GM19240 (cell line): ENCODE data around the gene WNT9B.
"Not testable (repeated sequence)": the region's sequence is repeated elsewhere in the genome, so short reads cannot be mapped to it uniquely, and the experiment has no call there.

Source experiments
- DNase-seq: peaks from one replicate; pipeline ENCODE4 v3.0.0; 2011; ENCODE audit warnings: low spot score; ENCODE audit not compliant: insufficient read length

The WNT9B gene

DNA sequence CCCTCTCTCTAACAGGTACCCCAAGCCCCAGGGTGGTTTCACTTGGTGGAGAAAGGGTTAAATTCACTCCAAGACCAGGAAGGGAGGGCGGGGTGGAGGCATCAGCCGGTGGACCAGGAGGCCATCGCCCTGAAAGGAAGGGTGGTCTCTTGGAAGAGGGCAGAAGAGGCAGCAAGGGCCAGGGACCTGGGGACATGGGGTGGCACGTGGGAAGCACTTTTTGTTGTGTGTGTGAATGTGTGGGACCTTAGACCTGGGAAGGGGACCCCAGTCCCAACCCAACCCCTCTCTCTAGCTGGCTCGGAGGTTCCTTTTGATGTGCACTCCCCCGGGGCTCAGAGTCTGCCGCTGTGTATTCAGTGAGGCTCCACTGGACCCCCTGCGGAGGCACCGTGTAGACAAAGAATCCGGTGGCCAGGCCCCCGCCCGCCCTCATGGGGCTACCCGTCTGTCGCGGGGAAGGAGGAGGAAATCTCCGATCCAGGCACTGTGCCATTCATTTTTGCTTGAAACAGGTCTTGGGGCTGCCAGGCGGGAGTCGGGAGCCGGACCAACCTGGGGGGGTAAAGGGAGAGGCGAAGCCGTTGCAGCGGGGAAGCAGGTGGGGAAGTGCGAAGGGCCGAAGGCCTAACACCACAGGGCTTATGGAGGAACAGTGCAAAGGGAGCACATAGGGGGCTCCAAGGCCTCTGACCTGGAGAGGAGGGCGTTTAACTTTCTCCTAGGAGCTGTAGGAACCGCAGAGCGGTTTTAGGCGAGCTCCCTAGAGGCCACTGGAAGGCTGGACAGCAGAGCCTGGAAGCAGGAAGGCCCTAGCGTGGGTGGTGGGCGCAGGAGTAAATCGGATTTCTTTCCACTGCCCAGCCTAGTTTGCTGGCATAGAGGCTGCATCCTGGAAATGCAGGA, 29.6 kb upstream of the WNT9B start:
- DNase-seq: no peak

DNA sequence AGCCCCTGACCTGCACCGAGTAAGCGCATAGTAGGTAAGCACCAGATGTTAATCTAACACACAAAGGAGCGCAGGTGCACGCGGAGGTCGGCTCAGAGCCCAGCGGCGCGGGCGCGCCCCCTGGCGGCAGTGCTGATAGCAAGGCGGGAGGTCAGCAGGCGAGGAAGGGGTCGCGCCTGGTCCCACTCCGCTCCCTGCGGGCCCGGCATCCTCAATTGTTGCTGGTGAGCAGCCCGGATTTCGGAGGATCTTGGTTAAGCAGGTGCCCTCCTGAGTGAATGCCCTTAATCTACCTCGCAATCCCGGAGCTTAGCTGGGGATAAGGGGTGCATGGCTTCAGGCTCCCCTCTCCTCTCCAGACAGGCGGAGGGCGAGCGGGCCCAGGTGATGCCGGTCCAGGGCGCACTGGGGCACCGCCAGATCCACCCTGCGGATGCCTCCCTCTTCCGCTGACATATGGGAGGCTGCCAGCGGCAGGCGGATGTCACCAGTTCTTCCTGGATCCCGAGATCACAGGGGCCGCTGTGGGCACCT, 28.9 kb upstream of the WNT9B start:
- DNase-seq: no peak

DNA sequence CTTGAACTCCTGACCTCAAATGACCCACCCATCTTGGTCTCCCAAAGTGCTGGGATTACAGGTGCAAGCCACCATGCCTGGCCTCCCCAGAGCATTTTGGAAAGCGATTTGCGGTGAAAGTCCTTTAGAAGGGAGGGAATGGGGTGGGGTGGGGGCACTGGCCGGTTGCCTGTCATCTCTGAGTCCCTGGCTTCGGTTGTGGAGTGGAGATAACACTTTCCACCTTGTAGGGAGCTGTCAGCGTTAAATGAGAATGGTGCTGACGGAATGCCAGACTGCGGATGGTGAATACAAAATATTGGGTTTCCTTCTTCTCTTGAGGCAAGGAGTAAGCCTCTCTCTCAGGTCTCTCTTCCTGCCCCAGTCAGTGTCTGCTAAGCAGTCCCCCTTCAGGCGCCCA, 27.7 kb upstream of the WNT9B start:
- no peak for DNase-seq

- DNase-seq: no peak
These were observed 25.3 kb upstream of the WNT9B start for GRCh38 chr17:46826116-46826515.

DNA sequence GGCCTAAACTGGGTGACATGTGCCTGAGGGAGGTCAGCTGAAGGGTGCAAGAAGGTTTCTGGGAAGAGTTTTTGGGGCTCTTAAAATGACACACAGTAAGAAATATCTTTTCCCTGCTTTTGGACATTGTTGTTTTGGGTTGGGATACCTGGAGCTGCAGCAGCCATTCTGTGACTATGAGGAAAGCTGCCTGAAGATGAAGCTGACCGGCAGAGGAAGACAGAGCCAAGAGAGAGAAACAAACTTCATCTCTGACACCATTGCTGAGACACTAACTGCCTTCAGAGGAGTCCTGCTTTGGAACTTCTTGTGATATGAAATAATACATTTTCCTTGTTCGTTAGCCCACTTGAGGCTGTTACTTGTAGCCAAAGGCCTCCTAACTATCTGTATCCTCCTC, 24.1 kb upstream of the WNT9B start:
- DNase-seq: no peak

DNA sequence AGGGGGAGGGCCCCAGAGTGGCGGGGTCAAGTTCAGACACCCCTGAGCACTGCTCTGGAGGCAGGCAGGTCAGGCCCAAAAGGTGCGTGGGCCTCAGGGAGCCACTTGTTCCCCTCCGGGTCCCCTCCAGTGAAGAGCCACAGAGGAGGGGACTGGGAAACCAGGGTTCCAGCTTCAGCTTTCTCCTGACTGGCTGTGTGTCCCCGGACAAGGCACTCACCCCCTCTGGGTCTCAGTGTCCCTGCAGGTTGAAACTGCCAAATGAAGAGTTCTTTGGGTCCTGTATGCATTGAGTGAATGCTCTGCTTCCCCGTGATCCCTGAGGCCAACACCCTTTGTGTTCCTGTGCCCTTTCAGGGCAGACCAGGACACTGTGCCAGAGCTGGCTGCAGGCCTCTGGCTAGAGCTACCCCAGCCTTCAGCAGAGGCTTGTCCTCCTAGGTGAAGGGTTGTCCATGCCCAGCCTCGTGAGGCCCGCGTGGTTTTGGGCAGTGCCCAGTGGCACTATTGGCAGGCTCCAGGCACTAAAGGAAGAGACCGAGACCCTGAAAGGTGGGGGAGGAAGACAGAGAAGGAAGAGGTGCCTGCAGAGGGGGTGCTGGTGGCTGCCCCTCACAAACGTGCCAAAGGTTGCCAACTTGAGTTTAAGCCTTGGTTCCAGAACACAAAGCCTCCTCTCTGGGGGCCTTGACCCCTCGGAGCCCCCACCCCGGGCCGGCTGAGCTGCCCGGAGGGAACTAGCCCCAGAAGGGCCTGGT, 19.6 kb upstream of the WNT9B start:
- no peak for DNase-seq

GRCh38 chr17:46832331-46832821, 19.0 kb upstream of the WNT9B start:
- no peak for DNase-seq

GRCh38 chr17:46832945-46833839, 18.2 kb upstream of the WNT9B start:
- DNase-seq: no peak

- DNase-seq: no peak
These were observed 17.6 kb upstream of the WNT9B start for GRCh38 chr17:46833840-46834208.

DNA sequence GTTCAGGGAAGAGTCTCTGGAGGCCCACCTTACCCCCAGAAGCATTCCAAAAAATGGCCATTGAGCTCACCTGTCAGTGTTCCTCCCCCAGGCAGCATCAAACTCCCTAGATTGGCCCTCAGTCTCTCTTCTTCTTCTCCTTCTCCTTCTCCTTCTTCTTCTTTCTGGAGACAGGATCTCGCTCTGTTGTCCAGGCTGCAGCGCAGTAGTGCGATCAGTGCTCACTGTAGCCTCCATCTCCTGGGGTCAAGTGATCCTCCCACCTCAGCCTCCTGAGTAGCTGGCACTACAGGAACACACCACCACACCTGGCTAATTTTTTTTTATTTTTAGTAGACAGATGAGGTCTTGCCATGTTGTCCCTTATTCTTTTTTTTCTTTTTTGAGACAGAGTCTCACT, 16.5 kb upstream of the WNT9B start:
- DNase-seq: no peak

DNA sequence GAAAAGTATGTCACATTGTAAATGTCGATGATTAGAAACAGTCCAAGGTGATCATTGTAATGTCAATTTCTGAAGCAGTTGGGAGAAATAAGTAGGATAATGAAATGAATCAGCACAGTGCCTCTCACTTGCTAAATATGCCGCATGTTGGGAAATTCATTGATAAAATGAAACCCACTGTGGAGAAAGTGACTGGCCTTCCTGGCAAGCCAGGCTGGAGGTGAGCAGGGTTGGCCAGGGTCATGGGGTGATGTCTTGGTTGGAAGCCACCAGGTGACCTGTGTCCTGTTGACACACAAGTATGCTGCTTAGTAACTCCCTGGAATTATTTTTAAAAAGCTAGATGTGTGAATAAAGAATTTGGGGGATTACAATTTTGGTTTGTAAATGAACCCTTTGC, 14.9 kb upstream of the WNT9B start:
- no peak for DNase-seq

- DNase-seq: no peak
These were observed 13.9 kb upstream of the WNT9B start for GRCh38 chr17:46837521-46837920.

DNA sequence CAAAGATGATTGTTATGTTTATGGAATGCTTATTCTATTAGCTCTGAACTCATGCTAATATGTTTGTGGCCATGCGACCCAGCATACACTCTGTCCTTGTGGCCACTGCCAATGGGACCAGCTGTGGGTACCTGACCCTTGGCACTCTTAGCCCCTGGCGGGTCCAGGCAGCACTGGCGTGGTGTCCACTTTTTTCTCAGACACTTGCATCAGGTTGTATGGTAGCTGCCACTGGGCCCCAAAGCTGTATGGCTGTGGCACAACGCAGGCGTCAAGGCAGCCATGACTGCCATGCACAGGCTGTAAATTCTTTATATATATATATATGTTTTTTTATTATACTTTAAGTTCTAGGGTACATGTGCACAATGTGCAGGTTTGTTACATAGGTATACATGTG, 12.2 kb upstream of the WNT9B start:
- no peak for DNase-seq

DNA sequence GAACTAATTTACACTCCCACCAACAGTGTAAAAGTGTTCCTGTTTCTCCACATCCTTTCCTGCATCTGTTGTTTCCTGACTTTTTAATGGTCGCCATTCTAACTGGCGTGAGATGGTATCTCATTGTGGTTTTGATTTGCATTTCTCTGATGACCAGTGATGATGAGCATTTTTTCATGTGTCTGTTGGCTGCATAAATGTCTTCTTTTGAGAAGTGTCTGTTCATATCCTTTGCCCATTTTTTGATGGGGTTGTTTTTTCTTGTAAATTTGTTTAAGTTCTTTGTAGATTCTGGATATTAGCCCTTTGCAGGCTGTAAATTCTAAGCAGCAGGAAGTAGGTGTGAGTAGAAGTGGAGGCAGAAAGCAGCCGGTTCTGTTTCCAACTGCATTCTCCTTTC, 10.8 kb upstream of the WNT9B start:
- DNase-seq: not testable (repeated sequence)

DNA sequence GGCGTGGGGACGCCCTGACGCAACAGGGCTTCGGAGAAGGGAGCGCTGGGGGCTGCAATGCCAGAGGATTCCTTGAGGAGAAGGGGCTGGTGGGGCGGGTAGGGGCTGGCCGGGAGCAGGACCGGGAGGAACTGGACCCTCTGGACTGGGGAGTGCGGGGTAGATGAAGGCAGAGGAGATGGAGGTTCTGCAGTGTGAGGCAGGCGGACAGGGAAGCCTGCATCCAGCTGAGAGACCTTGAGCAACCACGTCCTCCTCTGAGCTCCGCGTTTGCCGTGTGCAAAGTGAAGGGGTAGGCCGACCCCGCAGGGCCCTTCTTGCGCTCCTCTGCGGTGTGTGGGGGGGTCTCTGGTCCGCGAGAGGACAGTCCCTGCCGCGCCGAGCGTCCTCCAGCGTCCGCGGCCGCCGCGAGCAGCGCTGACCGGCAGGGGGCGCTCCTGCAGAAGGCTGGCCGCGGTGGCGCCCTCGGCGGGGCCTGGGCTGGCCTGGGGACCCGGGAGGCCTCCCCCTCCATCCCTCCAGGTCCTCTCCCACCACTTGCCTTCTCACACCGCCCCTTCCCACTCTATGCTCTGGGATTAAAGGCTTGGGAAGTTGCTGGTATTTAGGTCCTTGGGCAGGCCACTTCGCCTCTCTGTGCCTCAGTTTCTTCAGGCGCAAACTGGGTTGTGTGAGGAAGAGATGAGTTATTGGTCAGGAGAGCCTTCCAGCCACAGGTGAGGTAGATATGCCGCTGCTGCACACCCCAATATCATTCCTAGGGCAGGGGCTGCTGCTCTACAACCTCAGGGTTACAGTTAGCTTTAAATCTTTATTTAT, 9.6 kb upstream of the WNT9B start:
- DNase-seq: no peak

GRCh38 chr17:46842835-46843234, 8.5 kb upstream of the WNT9B start:
- no peak for DNase-seq

DNA sequence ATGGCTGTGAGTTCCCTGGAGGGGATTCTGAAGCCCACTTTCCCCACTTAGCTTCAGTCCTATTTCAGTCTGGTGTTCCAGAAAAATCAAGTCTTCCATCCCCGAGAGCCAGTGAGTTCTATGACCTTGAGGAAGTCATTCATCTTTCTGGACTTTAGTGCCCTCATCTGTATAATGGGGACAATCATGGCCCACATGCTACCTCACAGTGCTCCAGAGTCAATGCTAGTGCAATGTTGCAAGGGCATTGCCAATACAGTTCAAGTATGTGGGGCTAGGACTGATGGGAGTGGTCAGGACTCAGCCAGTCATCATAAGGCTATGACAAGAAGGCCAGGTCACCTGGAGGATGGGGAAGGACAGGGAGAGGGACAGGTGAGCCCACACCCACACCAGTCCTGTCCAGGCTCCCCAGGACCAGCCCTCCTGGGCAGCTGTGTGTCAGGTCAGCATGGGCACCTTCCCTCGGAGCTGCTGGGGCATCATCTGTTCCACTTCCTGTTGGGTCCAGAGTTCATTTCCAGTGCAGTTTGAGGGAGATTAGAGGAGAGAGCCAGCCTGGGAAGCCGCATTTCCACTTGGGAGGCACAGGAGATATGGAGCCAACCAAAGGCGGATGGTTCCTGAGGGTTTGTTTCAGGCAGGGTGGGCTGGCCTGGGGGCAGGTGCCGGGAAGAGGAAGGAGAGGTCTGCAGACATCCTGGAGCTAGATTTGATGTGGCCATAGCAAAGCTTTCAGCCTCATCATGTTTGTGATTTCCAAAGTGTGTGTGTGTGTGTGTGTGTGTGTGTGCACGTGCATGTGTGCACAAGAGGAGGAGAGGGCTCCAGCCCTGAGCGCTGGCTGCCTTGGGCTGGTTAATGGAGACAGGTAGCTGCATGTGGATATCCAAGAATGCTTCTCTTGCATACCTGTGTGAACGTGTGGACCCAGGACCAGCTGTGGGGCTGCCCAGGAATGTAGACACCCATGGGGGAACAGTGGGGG, 3.9 kb upstream of the WNT9B start:
- no peak for DNase-seq

DNA sequence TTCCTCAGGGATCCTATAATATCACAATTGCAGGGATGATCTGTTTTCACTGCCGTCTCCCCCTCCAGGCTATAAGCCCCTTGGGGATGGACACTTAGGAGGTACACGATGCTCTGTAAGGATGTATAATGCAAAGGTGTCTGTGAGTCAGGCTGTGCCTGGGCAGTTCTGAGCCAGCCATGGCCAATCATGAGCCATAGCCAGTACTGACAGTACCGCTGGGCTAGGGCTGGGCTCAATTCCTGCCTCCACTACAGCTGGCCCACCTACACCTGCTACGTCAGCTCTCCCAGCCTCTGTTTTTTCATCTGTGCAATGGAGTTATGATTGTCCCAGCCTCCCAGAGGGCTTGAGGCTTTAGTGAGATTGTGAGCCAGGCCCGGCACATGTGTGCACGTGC, 2.8 kb upstream of the WNT9B start:
- DNase-seq: no peak

- DNase-seq: no peak
These were observed 725 bp upstream of the WNT9B start for GRCh38 chr17:46850688-46851028.
